Uterus (tissue), 2 donors: Measurements from ENCODE around the gene PML.

Experiments
- CTCF ChIP-seq, 4 experiments: fragments of 200-600 bp in 2 of 4; fragments of 450-650 bp in 2 of 4; sonication (generic) in 2 of 4; IDR thresholded peaks; one replicate each; pipeline ENCODE4 v1.5.1; 2016 to 2019; ENCODE audit warnings: antibody characterized with exemption in 4 of 4, mild to moderate bottlenecking in 2 of 4, moderate library complexity in 1 of 4
- POLR2A ChIP-seq, 2 donors: fragments of 450-650 bp; IDR thresholded peaks; one replicate each; pipeline ENCODE4 v1.6.1; 2016; ENCODE audit warnings: antibody characterized with exemption in 2 of 2, mild to moderate bottlenecking in 1 of 2, moderate library complexity in 1 of 2

- TF ChIP-seq CTCF (IDR thresholded peaks at IDR 0.05) (no peak), POLR2A (IDR thresholded peaks at IDR 0.05) (no peak)
These were observed 34.7 kb upstream of the PML start for GRCh38 chr15:73959801-73960200.
